ENCODE results near the gene PHF20. TPM values are rescaled to one million over a fixed set of nuclear protein-coding genes. Genes with fewer than 3 reads are reported as not detected.
"Not testable (repeated sequence)": the region's sequence is repeated elsewhere in the genome, so short reads cannot be mapped to it uniquely, and the experiment has no call there.

The PHF20 gene
- total and polyA plus RNA-seq, 9 donors, result 17.6 to 70.0 (median 47.0) TPM

DNA sequence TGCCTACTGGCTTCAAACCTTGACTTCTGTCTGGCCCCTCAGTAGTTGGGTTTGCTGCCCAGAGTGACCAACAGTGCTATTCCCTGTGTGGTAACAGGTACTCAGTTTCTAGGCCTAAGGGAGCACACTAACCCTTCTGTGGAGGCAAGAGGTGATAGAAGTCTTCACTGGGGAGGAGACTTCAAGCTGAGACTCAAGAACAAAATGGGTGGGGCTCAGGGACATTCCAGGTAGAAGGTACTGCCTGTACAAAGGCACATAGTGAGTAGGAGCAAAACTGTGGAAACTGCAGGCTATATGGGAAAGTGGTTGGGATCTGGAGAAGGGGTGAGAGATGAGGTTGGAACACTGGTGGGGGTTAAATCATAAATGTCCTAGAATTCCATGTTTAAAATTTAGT lies 184.8 kb downstream of the PHF20 start:
- Histone ChIP-seq H3K4me3 (no peak overlapping the region), H3K36me3 (no peaks in the 10 kb centered on the region), H3K9me3 (no peaks in the 10 kb centered on the region), H3K27me3 (no peaks in the 10 kb centered on the region), H3K27ac (no peak overlapping the region), H3K4me1 (ENCODE audit: insufficient read depth) (peaks cover 7% of the 10 kb centered on the region)
- intact Hi-C loops (cut with DNase I), result no loop called here
- TF ChIP-seq EP300 (IDR thresholded peaks at IDR 0.05) (no peak), POLR2A (IDR thresholded peaks at IDR 0.05) (no peak)
- TF ChIP-seq, protein P1, sequence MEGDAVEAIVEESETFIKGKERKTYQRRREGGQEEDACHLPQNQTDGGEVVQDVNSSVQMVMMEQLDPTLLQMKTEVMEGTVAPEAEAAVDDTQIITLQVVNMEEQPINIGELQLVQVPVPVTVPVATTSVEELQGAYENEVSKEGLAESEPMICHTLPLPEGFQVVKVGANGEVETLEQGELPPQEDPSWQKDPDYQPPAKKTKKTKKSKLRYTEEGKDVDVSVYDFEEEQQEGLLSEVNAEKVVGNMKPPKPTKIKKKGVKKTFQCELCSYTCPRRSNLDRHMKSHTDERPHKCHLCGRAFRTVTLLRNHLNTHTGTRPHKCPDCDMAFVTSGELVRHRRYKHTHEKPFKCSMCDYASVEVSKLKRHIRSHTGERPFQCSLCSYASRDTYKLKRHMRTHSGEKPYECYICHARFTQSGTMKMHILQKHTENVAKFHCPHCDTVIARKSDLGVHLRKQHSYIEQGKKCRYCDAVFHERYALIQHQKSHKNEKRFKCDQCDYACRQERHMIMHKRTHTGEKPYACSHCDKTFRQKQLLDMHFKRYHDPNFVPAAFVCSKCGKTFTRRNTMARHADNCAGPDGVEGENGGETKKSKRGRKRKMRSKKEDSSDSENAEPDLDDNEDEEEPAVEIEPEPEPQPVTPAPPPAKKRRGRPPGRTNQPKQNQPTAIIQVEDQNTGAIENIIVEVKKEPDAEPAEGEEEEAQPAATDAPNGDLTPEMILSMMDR (IDR thresholded peaks at IDR 0.05), result no peak
- DNase-seq, result no peak

GRCh38 chr20:35959291-35959690 lies 187.5 kb downstream of the PHF20 start:
- H3K27me3 ChIP-seq; H3K4me3 ChIP-seq; DNase-seq; H3K36me3 ChIP-seq; H3K27ac ChIP-seq; H3K9me3 ChIP-seq; intact Hi-C loops (cut with DNase I); H3K4me1 ChIP-seq (ENCODE audit: insufficient read depth): not testable (repeated sequence)
- WGBS, 3 donors, result 81 to 84% (median 82%) methylated on average over 6 of the region's 6 CpGs

DNA sequence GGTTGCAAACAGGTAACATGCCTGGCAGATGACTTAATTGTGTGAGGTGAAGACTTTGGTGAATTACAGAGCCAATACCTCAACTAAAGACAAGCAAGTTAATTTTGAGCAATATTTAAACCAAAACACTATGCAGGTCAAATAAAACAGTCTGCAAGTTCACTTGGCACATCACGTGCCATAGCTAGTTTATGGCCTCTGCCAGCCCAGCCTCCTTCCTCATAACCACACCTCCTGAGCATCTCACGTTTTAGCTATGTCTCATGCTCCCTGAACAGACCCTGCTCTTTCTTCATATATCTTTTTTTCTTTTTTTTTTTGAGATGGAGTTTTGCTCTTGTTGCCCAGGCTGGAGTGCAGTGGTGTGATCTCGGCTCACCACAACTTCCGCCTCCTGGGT lies 192.1 kb downstream of the PHF20 start:
- intact Hi-C loops (cut with DNase I), result no loop called here
- no peak for DNase-seq
- 75 to 82% (median 76%) methylated on average over 4 of the region's 4 CpGs for WGBS, 3 donors

DNA sequence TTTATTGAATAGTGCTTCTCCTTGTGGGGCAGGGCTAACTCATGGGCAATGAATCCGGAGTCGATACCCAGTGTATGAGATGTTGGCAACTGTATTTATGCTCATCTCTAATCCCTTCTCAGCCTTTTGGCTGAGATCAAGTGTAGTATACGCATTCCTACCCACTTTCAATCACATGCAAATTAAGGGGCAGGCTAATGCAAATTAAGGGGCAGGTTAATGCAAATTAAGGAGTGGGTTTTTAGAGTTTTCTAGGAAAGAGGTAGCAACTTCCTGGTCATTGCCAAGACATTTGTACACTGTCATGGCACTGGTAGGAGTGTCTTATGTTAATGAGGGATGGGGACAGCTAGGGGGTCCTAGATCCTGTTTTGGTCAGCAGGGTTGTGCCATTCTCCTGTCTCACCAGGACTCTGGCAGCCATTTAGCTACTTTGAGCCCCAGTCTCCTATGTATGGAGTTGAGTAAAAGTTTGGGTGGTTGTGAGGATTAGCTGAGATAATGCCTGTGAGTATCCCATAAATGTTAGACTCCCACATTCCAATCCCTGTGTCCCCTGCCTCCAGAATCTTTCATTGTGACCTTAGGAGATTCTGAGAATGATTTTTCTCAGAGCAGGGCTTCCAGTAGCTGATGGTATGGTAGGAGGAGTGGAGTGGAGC lies 196.3 kb downstream of the PHF20 start, which contains the start of gene CNBD2:
TSS of gene CNBD2 (plus strand) at position 612 of the 662 bp plus-strand sequence. CDS start 173 bp downstream, outside the sequence.
- TF ChIP-seq POLR2A (IDR thresholded peaks at IDR 0.05), result no peak
- TF ChIP-seq EP300 (IDR thresholded peaks at IDR 0.05), result no peak
- TF ChIP-seq, protein P1 (IDR thresholded peaks at IDR 0.05), result no peak
- WGBS, 3 donors, result 83 to 87% (median 87%) methylated on average over 3 of the region's 3 CpGs

More for the DNA sequence above, 192.1 kb downstream of the PHF20 start:
- no peaks in the 10 kb centered on the region for H3K36me3 ChIP-seq
- no peak overlapping the region for H3K27ac ChIP-seq
- H3K4me3 ChIP-seq, result no peak overlapping the region
- no peaks in the 10 kb centered on the region for H3K4me1 ChIP-seq (ENCODE audit: insufficient read depth)
- TF ChIP-seq EP300 (IDR thresholded peaks at IDR 0.05) (no peak), POLR2A (IDR thresholded peaks at IDR 0.05) (no peak)
- TF ChIP-seq, protein P1 (IDR thresholded peaks at IDR 0.05), result no peak
- no peaks in the 10 kb centered on the region for H3K27me3 ChIP-seq
- H3K9me3 ChIP-seq, result no peaks in the 10 kb centered on the region

DNA sequence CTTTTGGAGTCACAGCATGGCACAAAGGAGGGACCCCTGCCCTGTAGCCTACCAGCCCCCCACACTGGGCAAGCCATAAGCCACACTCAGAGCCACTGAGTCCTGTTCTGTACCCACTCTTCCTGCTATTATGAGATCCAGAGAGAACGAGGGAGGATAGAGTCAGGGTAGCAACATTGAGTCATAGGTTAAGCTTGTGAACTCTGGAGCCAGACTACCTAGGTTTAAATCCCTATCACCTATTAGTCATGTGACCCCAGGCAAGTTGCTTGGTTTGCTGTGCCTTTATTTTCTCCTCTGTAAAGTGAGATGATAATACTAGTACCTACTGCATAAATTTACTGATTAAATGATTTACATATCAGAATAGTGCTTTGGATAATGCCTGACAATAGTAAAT lies 197.1 kb downstream of the PHF20 start:
- Histone ChIP-seq H3K27ac (no peak overlapping the region), H3K9me3 (no peaks in the 10 kb centered on the region), H3K4me1 (ENCODE audit: insufficient read depth) (no peaks in the 10 kb centered on the region), H3K4me3 (no peak overlapping the region), H3K36me3 (no peaks in the 10 kb centered on the region), H3K27me3 (no peaks in the 10 kb centered on the region)
- 18 to 47% (median 42%) methylated on average over 1 of the region's 1 CpG for WGBS, 3 donors
- DNase-seq, result no peak
- TF ChIP-seq, protein P1 (IDR thresholded peaks at IDR 0.05), result no peak
- TF ChIP-seq POLR2A (IDR thresholded peaks at IDR 0.05), result no peak
- no peak for TF ChIP-seq EP300 (IDR thresholded peaks at IDR 0.05)
- intact Hi-C loops (cut with DNase I), result no loop called here

More for the DNA sequence above, 196.3 kb downstream of the PHF20 start, which contains the start of gene CNBD2:
- intact Hi-C loops (cut with DNase I), result no loop called here
- no peaks in the 10 kb centered on the region for H3K4me1 ChIP-seq (ENCODE audit: insufficient read depth)
- no peaks in the 10 kb centered on the region for H3K9me3 ChIP-seq
- no peaks in the 10 kb centered on the region for H3K27me3 ChIP-seq
- DNase-seq, result no peak
- no peak within 1 kb of the TSS for H3K4me3 ChIP-seq
- no peaks in the 10 kb centered on the region for H3K36me3 ChIP-seq
- H3K27ac ChIP-seq, result no peak within 1 kb of the TSS

Measured in ovary (tissue), 9 donors.